B cell (primary cell): ENCODE measurements around the gene DTD1.

Experiments used
- CTCF ChIP-seq: fragments of 200-600 bp; IDR thresholded peaks from one replicate; pipeline ENCODE4 v1.8.0; 2022; ENCODE audit warnings: antibody characterized with exemption, mild to moderate bottlenecking
- EZH2 ChIP-seq: IDR thresholded peaks from 2 replicates; pipeline ENCODE4 v1.6.1; 2012; ENCODE audit warnings: borderline replicate concordance, low read depth, mild to moderate bottlenecking, moderate library complexity, low read length; ENCODE audit not compliant: insufficient read depth, poor library complexity, severe bottlenecking

DNA sequence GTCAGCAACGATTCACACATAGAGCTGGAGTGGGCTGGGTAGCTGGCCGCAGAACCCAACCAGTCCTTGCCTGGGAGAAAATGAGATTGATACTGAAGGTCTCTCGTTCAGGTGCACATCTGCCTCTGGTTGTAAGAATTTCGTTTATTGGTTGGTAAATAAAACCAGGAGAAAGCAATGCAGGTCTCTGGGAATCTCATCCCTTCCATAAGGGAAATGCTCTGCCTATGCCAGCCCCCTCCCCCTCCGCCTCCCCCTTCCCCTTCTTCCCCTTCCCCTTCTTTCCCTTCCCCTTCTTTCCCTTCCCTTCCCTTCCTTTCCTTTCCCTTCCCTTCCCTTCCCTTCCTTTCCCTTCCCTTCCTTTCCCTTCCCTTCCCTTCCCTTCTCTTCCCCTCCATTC, 107.3 kb downstream of the DTD1 start:
- TF ChIP-seq CTCF, result no peak
- no peak for TF ChIP-seq EZH2
